Astrocyte (in vitro differentiated cells and primary cell): Measurements from ENCODE around the gene CDC26. TPM values are rescaled to one million over a fixed set of nuclear protein-coding genes. Genes with fewer than 3 reads are reported as not detected.

ENCODE experiments used
- DNase-seq: peaks from one replicate; pipeline ENCODE4 v3.0.0-alpha.2; 2010; ENCODE audit warnings: low read depth
- FAIRE-seq: peaks from 2 replicates; lab custom pipeline; 2011; peaks lifted over from hg19 to GRCh38; lab: Jason Lieb, UNC
- H2AFZ ChIP-seq: 2 replicates; pipeline ENCODE4 v1.6.0; 2012; ENCODE audit warnings: low read depth, low read length, inconsistent platforms
- H3K27ac ChIP-seq: 2 replicates; pipeline ENCODE4 v1.5.1; 2011; ENCODE audit warnings: low read depth, low read length, inconsistent platforms
- H3K27me3 ChIP-seq: 2 replicates; pipeline ENCODE4 v1.6.0; 2011; ENCODE audit warnings: low read length, inconsistent platforms; ENCODE audit not compliant: insufficient read depth
- H3K36me3 ChIP-seq: 2 replicates; pipeline ENCODE4 v1.5.1; 2011; ENCODE audit warnings: low read length, inconsistent platforms; ENCODE audit not compliant: insufficient read depth
- H3K4me1 ChIP-seq: 2 replicates; pipeline ENCODE4 v1.5.1; 2011; ENCODE audit warnings: low read length, inconsistent platforms; ENCODE audit not compliant: insufficient read depth
- H3K4me2 ChIP-seq: 2 replicates; pipeline ENCODE4 v1.6.0; 2012; ENCODE audit warnings: low read length, inconsistent platforms
- H3K4me3 ChIP-seq: 2 replicates; pipeline ENCODE4 v1.5.1; 2011; ENCODE audit warnings: low read depth, mild to moderate bottlenecking, low read length, inconsistent platforms; ENCODE audit not compliant: insufficient read depth
- H3K79me2 ChIP-seq: 2 replicates; pipeline ENCODE4 v1.6.0; 2012; ENCODE audit warnings: mild to moderate bottlenecking, low read length, inconsistent platforms; ENCODE audit not compliant: insufficient read depth
- H3K9ac ChIP-seq: 2 replicates; pipeline ENCODE4 v1.6.0; 2012; ENCODE audit warnings: mild to moderate bottlenecking, low read length, inconsistent platforms
- H3K9me3 ChIP-seq: 2 replicates; pipeline ENCODE4 v1.5.1; 2012; ENCODE audit warnings: low read depth, mild to moderate bottlenecking, low read length, inconsistent platforms; ENCODE audit not compliant: insufficient read depth
- H4K20me1 ChIP-seq: 2 replicates; pipeline ENCODE4 v1.6.0; 2012; ENCODE audit warnings: low read length, inconsistent platforms; ENCODE audit not compliant: insufficient read depth
- H3K27ac Mint-ChIP-seq: one replicate; pipeline ENCODE4 v1.8.0; 2021; ENCODE audit warnings: mild to moderate bottlenecking, mixed read lengths; ENCODE audit not compliant: unreplicated experiment
- H3K27me3 Mint-ChIP-seq: one replicate; pipeline ENCODE4 v1.8.0; 2021; ENCODE audit warnings: low read depth, mixed read lengths; ENCODE audit not compliant: unreplicated experiment
- H3K36me3 Mint-ChIP-seq: one replicate; pipeline ENCODE4 v1.8.0; 2021; ENCODE audit warnings: low read depth, mixed read lengths; ENCODE audit not compliant: unreplicated experiment
- H3K4me1 Mint-ChIP-seq: one replicate; pipeline ENCODE4 v1.8.0; 2021; ENCODE audit warnings: low read depth, mixed read lengths; ENCODE audit not compliant: unreplicated experiment
- H3K4me3 Mint-ChIP-seq: one replicate; pipeline ENCODE4 v1.8.0; 2021; ENCODE audit warnings: mild to moderate bottlenecking, moderate library complexity, mixed read lengths; ENCODE audit not compliant: unreplicated experiment
- H3K9me3 Mint-ChIP-seq: one replicate; pipeline ENCODE4 v1.8.0; 2021; ENCODE audit warnings: mild to moderate bottlenecking, mixed read lengths; ENCODE audit not compliant: unreplicated experiment
- CTCF ChIP-seq: IDR thresholded peaks from 2 replicates; pipeline ENCODE4 v1.5.1; 2011; ENCODE audit warnings: low read depth, mild to moderate bottlenecking, inconsistent platforms, low read length, moderate library complexity; ENCODE audit not compliant: insufficient read depth
- EZH2 ChIP-seq: IDR thresholded peaks from 2 replicates; pipeline ENCODE4 v1.6.1; 2012; ENCODE audit warnings: mild to moderate bottlenecking, low read length, inconsistent platforms; ENCODE audit not compliant: insufficient read depth
- total RNA-seq: library from RNA; stranded (reverse); gene quantifications from 2 replicates; pipeline ENCODE4 v1.2.1, GENCODE V29; 2021

CDC26 gene
- total RNA-seq, 1 donor from 2014 or later: 23.9 TPM

GRCh38 chr9:113311961-113312360 is 36.6 kb upstream of the CDC26 start:
- H3K4me1 ChIP-seq: no peaks in the 10 kb centered on the region
- H3K4me3 Mint-ChIP-seq: no peak overlapping the region
- no peak overlapping the region for H3K27ac ChIP-seq
- peaks cover 12% of the 10 kb centered on the region for H3K27me3 Mint-ChIP-seq
- no peaks in the 10 kb centered on the region for H3K36me3 ChIP-seq
- DNase-seq (peak; percentile 14), FAIRE-seq (no peak)
- H3K36me3 Mint-ChIP-seq: no peaks in the 10 kb centered on the region
- H3K27me3 ChIP-seq: no peaks in the 10 kb centered on the region
- H3K4me1 Mint-ChIP-seq: no peaks in the 10 kb centered on the region
- no peaks in the 10 kb centered on the region for H3K9me3 ChIP-seq
- no peak overlapping the region for H3K4me3 ChIP-seq
- H3K79me2 ChIP-seq: no peaks in the 10 kb centered on the region
- no peak overlapping the region for H3K4me2 ChIP-seq
- H3K27ac Mint-ChIP-seq: no peak overlapping the region
- no peaks in the 10 kb centered on the region for H4K20me1 ChIP-seq
- TF ChIP-seq EZH2: no peak
- TF ChIP-seq CTCF: no peak
- H2AFZ ChIP-seq: no peak overlapping the region
- no peaks in the 10 kb centered on the region for H3K9me3 Mint-ChIP-seq
- H3K9ac ChIP-seq: no peak overlapping the region

- H3K4me2 ChIP-seq: no peak overlapping the region
- H3K27me3 Mint-ChIP-seq: peaks cover 7% of the 10 kb centered on the region
- no peak overlapping the region for H2AFZ ChIP-seq
- FAIRE-seq (no peak), DNase-seq (no peak)
- no peaks in the 10 kb centered on the region for H3K9me3 Mint-ChIP-seq
- TF ChIP-seq EZH2: no peak
- H3K36me3 ChIP-seq: no peaks in the 10 kb centered on the region
- no peak overlapping the region for H3K27ac Mint-ChIP-seq
- H3K9me3 ChIP-seq: no peaks in the 10 kb centered on the region
- no peak overlapping the region for H3K4me3 Mint-ChIP-seq
- H4K20me1 ChIP-seq: no peaks in the 10 kb centered on the region
- no peaks in the 10 kb centered on the region for H3K27me3 ChIP-seq
- H3K4me3 ChIP-seq: no peak overlapping the region
- no peak overlapping the region for H3K9ac ChIP-seq
- H3K4me1 Mint-ChIP-seq: no peaks in the 10 kb centered on the region
- no peaks in the 10 kb centered on the region for H3K79me2 ChIP-seq
- H3K27ac ChIP-seq: no peak overlapping the region
- H3K36me3 Mint-ChIP-seq: no peaks in the 10 kb centered on the region
- no peaks in the 10 kb centered on the region for H3K4me1 ChIP-seq
Measured at GRCh38 chr9:113310538-113310937, 35.2 kb upstream of the CDC26 start.

- no peaks in the 10 kb centered on the region for H4K20me1 ChIP-seq
- H3K4me1 ChIP-seq: no peaks in the 10 kb centered on the region
- no peaks in the 10 kb centered on the region for H3K9me3 ChIP-seq
- H3K79me2 ChIP-seq: no peaks in the 10 kb centered on the region
- no peak overlapping the region for H3K27ac ChIP-seq
- no peak overlapping the region for H3K9ac ChIP-seq
- Mint-ChIP-seq H3K9me3 (no peaks in the 10 kb centered on the region), H3K36me3 (no peaks in the 10 kb centered on the region), H3K27ac (no peak overlapping the region), H3K4me3 (no peak overlapping the region), H3K27me3 (peaks cover 2% of the 10 kb centered on the region), H3K4me1 (no peaks in the 10 kb centered on the region)
- FAIRE-seq: no peak
- H2AFZ ChIP-seq: no peak overlapping the region
- H3K4me3 ChIP-seq: no peak overlapping the region
- TF ChIP-seq CTCF (peak; percentile 75), EZH2 (no peak)
- peak; percentile 9 for DNase-seq
- no peak overlapping the region for H3K4me2 ChIP-seq
- H3K27me3 ChIP-seq: no peaks in the 10 kb centered on the region
- H3K36me3 ChIP-seq: no peaks in the 10 kb centered on the region
Measured at GRCh38 chr9:113309204-113309813, 33.9 kb upstream of the CDC26 start.
